CD4-positive, CD25-positive, alpha-beta regulatory T cell (primary cell): ENCODE measurements around the gene HAGHL. TPM values are rescaled to one million over a fixed set of nuclear protein-coding genes. Genes with fewer than 3 reads are reported as not detected.

Experiments
- ATAC-seq, 2 donors: fragments of 150-1000 bp; cut with Tn5 transposase; one replicate each; pipeline ENCODE4 v1.10.0; 2021; ENCODE audit warnings: low read depth in 2 of 2, moderate number of reproducible peaks in 2 of 2, moderate library complexity in 1 of 2
- DNase-seq, 3 donors: peaks; one replicate each; pipeline versions ENCODE4 v3.0.0 to v3.0.0-alpha.2; 2012 to 2022; ENCODE audit warnings: mixed read lengths in 1 of 3
- H3K27ac ChIP-seq: one replicate; pipeline ENCODE4 v1.7.0; 2013; ENCODE audit warnings: mild to moderate bottlenecking, low read length; ENCODE audit not compliant: insufficient read depth, poor library complexity, severe bottlenecking
- H3K27me3 ChIP-seq: one replicate; pipeline ENCODE4 v1.7.0; 2013; ENCODE audit warnings: low read length; ENCODE audit not compliant: control insufficient read depth, insufficient read depth
- H3K36me3 ChIP-seq: one replicate; pipeline ENCODE4 v1.7.0; 2013; ENCODE audit warnings: mild to moderate bottlenecking, low read length, moderate library complexity; ENCODE audit not compliant: control insufficient read depth, insufficient read depth
- H3K4me1 ChIP-seq: 2 replicates; pipeline ENCODE4 v1.7.0; 2013; ENCODE audit warnings: mild to moderate bottlenecking, low read length; ENCODE audit not compliant: insufficient read depth, control insufficient read depth, poor library complexity, severe bottlenecking
- H3K4me3 ChIP-seq: one replicate; pipeline ENCODE4 v1.7.0; 2013; ENCODE audit warnings: low read depth, mild to moderate bottlenecking, low read length, moderate library complexity
- H3K9me3 ChIP-seq, 2 experiments: 1 replicate in 1 of 2; 2 replicates in 1 of 2; pipeline ENCODE4 v1.7.0; 2013; ENCODE audit warnings: low read length in 2 of 2, mild to moderate bottlenecking in 1 of 2, moderate library complexity in 1 of 2; ENCODE audit not compliant: control insufficient read depth in 2 of 2
- H3K27ac Mint-ChIP-seq, 3 donors: one replicate each; pipeline ENCODE4 v1.8.0; 2020 to 2022; ENCODE audit warnings: mild to moderate bottlenecking in 3 of 3, mixed read lengths in 3 of 3, moderate library complexity in 2 of 3
- H3K27me3 Mint-ChIP-seq: one replicate; pipeline ENCODE4 v1.8.0; 2022; ENCODE audit warnings: mild to moderate bottlenecking, mixed read lengths
- H3K36me3 Mint-ChIP-seq: one replicate; pipeline ENCODE4 v1.8.0; 2020; ENCODE audit warnings: mixed read lengths
- H3K4me1 Mint-ChIP-seq, 4 donors: one replicate each; pipeline ENCODE4 v1.8.0; 2020 to 2022; ENCODE audit warnings: mixed read lengths in 4 of 4, mild to moderate bottlenecking in 1 of 4
- H3K4me3 Mint-ChIP-seq, 4 donors: one replicate each; pipeline ENCODE4 v1.8.0; 2020 to 2022; ENCODE audit warnings: mild to moderate bottlenecking in 4 of 4, mixed read lengths in 4 of 4, moderate library complexity in 3 of 4
- H3K9me3 Mint-ChIP-seq, 7 donors: one replicate each; pipeline ENCODE4 v1.8.0; 2020 to 2022; ENCODE audit warnings: mixed read lengths in 7 of 7, mild to moderate bottlenecking in 3 of 7, moderate library complexity in 2 of 7
- polyA plus RNA-seq, 4 donors: library from polyadenylated mRNA; unstranded; fragments of 300-500 nt; fragmentation: Illumina TruSeq; gene quantifications; one replicate each; pipeline ENCODE4 v1.2.3, GENCODE V29; 2021
- total RNA-seq: library from RNA; stranded (reverse); gene quantifications from one replicate; pipeline ENCODE4 v1.2.3, GENCODE V29; 2022

The HAGHL gene
- total and polyA plus RNA-seq, 5 donors from 2014 or later = 2.2 to 15.6 (median 3.3) TPM

DNA sequence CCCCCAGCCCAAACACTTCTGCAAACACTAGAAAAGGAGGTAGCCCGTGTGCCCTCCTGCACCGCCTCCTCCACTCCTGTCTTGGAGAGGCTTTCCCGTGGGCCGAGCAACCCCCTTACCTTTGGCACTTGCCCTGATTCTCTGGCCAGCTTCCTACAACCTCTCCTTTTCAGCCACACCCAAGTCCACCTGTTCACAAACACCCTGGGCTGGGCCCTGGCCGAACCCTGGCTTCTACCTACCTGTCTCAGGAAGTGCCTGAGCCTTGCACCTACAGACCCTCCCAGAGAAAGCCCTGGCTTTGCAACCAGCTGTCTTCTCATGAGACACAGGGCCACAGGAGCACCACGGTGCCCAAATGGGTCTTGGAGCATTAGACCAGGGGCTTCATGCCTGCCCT is 8.0 kb upstream of the HAGHL start:
- no peaks in the 10 kb centered on the region for H3K27me3 ChIP-seq
- H3K27ac ChIP-seq = no peak overlapping the region
- H3K4me1 Mint-ChIP-seq = peaks cover 0 to 46% (median 10%) of the 10 kb centered on the region in 4 donors
- ATAC-seq (no peak), DNase-seq (no peak)
- H3K4me1 ChIP-seq = peaks cover 56% of the 10 kb centered on the region
- no peak overlapping the region for H3K4me3 ChIP-seq
- peak overlapping the region; percentile 42 to 86 (median 58) for H3K27ac Mint-ChIP-seq
- no peaks in the 10 kb centered on the region for H3K9me3 ChIP-seq
- no peaks in the 10 kb centered on the region for H3K9me3 Mint-ChIP-seq
- no peaks in the 10 kb centered on the region for H3K36me3 Mint-ChIP-seq
- peak overlapping the region; percentile 86 to 93 (median 90) for H3K4me3 Mint-ChIP-seq
- H3K36me3 ChIP-seq = no peaks in the 10 kb centered on the region
- H3K27me3 Mint-ChIP-seq = peaks cover 5% of the 10 kb centered on the region

DNA sequence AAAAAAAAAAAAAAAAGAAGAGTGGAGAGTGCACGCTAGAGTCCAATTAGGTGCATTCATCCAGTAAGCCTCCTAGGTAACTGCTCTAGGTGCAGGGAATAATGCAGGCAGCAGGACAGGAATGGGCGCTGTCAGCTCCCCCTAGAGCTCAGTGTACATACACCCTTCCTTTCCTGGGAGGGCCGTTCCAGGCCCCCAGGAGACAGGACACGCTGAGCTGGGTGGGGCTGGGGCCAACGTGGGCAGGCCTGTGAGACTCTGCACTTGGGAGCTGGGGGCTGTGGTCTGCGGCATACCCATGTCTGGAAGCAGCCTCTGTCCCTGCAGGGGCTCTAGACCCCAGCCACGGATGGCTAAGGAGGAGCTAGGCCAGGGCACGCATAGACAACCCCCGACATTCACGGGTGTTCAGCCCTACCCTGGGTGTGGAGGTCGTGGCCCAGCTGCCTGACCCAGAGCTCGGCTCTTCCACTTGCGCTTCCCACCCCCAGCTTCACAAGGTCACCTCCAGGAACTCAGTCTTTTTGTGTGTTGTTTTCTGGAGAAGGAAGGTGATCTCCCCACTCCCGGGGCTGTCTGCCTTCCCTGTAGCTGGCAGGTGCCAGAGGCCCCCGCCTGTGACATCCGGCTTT is 7.0 kb upstream of the HAGHL start:
- H3K4me1 Mint-ChIP-seq = peaks cover 0 to 43% (median 10%) of the 10 kb centered on the region in 4 donors
- no peaks in the 10 kb centered on the region for H3K9me3 ChIP-seq
- no peaks in the 10 kb centered on the region for H3K27me3 ChIP-seq
- peak overlapping the region; percentile 58 to 93 (median 86) for H3K27ac Mint-ChIP-seq
- no peak for ATAC-seq
- no peaks in the 10 kb centered on the region for H3K36me3 ChIP-seq
- H3K4me3 ChIP-seq = peak overlapping the region; percentile 51
- no peaks in the 10 kb centered on the region for H3K9me3 Mint-ChIP-seq
- DNase-seq = peak in 1 of 3 donors; percentile 24
- H3K4me3 Mint-ChIP-seq = peak overlapping the region; percentile 86 to 93 (median 90)
- H3K27me3 Mint-ChIP-seq = peaks cover 4% of the 10 kb centered on the region
- peaks cover 49% of the 10 kb centered on the region for H3K4me1 ChIP-seq
- peak overlapping the region; percentile 77 for H3K27ac ChIP-seq
- H3K36me3 Mint-ChIP-seq = no peaks in the 10 kb centered on the region

DNA sequence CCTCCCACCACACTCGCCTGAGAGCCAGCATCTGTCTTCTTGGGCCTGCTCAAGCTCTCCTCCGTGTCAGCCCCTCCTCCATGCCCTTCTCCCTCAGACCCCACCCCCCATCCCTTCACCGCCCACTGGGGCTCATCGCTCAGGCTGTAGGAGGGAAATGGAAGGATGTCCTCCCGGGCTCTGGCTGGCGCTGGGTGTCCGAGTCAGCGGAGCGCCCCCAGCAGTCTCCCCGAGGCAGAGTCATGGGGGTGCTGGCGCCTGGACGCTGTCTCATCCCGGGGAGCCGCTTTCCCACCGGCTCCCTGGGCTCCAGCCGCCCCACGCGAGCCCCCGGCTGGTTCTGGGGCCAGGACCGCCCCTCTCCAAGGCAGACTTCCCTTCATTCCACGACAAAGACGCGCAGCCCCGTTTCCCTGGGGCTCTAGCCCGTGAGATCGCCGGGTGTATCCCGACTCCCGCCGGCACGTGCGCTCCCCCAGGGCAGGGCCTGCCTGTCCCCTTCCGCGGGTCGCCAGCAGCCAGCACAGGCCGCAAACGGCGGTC is 6.4 kb upstream of the HAGHL start:
- H3K36me3 Mint-ChIP-seq = no peaks in the 10 kb centered on the region
- H3K4me1 Mint-ChIP-seq = peaks cover 0 to 45% (median 10%) of the 10 kb centered on the region in 4 donors
- H3K4me3 Mint-ChIP-seq = peak overlapping the region; percentile 86 to 93 (median 90)
- peak overlapping the region; percentile 58 to 93 (median 86) for H3K27ac Mint-ChIP-seq
- Histone ChIP-seq H3K4me1 (peaks cover 45% of the 10 kb centered on the region), H3K27ac (peak overlapping the region; percentile 77), H3K4me3 (peak overlapping the region; percentile 51), H3K36me3 (no peaks in the 10 kb centered on the region), H3K9me3 (no peaks in the 10 kb centered on the region), H3K27me3 (no peaks in the 10 kb centered on the region)
- no peaks in the 10 kb centered on the region for H3K9me3 Mint-ChIP-seq
- ATAC-seq = peak in 1 of 2 donors; percentile 15
- H3K27me3 Mint-ChIP-seq = peaks cover 4% of the 10 kb centered on the region
- peak in 2 of 3 donors; percentile 45 to 66 for DNase-seq

DNA sequence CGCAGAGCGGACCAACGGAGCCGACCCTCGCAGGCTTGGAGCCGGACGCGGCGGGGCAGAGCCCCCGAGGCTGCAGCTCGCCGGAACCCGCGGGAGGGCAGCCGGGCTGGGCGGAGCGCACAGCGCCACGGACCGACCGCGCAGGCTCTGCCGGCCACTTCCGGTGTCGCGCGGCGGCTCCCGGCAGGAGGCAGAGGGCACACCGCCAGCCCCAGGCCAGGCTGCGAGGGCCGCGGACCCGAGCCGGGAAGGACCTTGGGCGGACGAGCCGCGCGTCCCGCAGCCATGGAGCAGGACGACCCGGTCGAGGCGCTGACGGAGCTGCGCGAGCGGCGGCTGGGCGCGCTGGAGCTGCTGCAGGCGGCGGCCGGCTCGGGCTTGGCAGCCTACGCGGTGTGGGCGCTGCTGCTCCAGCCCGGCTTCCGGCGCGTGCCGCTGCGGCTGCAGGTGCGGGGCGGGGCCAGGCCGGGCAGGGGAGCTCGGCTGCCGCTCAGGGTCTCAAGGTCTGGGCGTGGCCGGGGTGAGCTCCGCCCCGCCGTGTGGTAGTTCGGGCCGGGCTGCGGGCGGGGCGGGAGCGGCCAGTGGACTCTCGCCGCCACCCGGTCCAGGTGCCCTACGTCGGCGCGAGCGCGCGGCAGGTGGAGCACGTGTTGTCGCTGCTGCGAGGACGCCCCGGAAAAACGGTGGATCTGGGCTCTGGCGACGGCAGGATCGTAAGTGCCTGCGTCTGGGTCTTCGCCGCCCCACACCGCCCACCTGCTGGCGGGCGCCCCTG is 5.7 kb upstream of the HAGHL start, which contains the start of gene ANTKMT:
Gene ANTKMT (plus strand): TSS at position 157 of the 775 bp plus-strand sequence. CDS start 129 bp downstream, at position 286.
- H3K27me3 ChIP-seq = no peaks in the 10 kb centered on the region
- peak within 1 kb of the TSS; percentile 77 for H3K27ac ChIP-seq
- H3K27me3 Mint-ChIP-seq = peaks cover 4% of the 10 kb centered on the region
- ATAC-seq (peak; percentile 74 to 77), DNase-seq (peak; percentile 72 to 89 (median 84))
- peak within 1 kb of the TSS; percentile 80 to 93 (median 86) for H3K27ac Mint-ChIP-seq
- no peaks in the 10 kb centered on the region for H3K9me3 Mint-ChIP-seq
- peak within 1 kb of the TSS; percentile 86 to 93 (median 90) for H3K4me3 Mint-ChIP-seq
- H3K4me3 ChIP-seq = peak within 1 kb of the TSS; percentile 51
- no peaks in the 10 kb centered on the region for H3K9me3 ChIP-seq
- peaks cover 39% of the 10 kb centered on the region for H3K4me1 ChIP-seq
- H3K36me3 Mint-ChIP-seq = no peaks in the 10 kb centered on the region
- H3K36me3 ChIP-seq = no peaks in the 10 kb centered on the region
- peaks cover 0 to 44% (median 10%) of the 10 kb centered on the region in 4 donors for H3K4me1 Mint-ChIP-seq

DNA sequence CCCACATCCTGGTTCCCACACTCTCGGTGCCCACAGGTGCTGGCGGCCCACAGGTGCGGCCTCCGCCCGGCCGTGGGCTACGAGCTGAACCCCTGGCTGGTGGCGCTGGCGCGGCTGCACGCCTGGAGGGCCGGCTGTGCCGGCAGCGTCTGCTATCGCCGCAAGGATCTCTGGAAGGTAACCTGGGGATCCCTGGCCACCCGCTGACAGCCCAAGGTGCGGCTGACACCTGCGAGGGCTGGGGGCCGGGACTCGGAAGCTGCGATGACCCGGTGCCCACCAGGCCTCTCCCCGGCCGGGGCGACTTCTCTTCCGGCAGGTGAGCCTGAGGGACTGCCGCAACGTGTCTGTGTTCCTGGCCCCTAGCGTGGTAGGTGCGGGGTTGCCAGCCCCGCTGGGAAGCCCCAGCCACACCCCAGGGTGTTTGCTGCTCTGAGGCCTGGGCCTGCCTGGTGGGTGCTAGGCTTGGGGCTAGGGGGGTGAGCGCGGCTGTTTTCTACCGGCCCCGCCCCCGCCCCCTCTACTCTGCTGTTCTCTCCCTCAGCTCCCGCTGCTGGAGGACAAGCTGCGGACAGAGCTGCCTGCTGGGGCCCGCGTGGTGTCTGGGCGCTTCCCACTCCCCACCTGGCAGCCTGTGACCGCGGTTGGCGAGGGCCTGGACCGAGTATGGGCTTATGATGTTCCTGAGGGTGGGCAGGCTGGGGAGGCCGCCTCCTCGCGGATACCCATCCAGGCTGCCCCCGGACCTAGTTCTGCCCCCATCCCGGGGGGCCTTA is 5.0 kb upstream of the HAGHL start:
- no peaks in the 10 kb centered on the region for H3K27me3 ChIP-seq
- Mint-ChIP-seq H3K4me3 (peak overlapping the region; percentile 37 to 85 (median 77)), H3K36me3 (no peaks in the 10 kb centered on the region), H3K27me3 (no peaks in the 10 kb centered on the region), H3K9me3 (no peaks in the 10 kb centered on the region), H3K27ac (peak overlapping the region; percentile 38 to 80 (median 59)), H3K4me1 (peaks cover 0 to 43% (median 10%) of the 10 kb centered on the region in 4 donors)
- H3K27ac ChIP-seq = peak overlapping the region; percentile 77
- no peaks in the 10 kb centered on the region for H3K9me3 ChIP-seq
- no peaks in the 10 kb centered on the region for H3K36me3 ChIP-seq
- no peak overlapping the region for H3K4me3 ChIP-seq
- peak; percentile 4 to 5 for ATAC-seq
- no peak for DNase-seq
- H3K4me1 ChIP-seq = peaks cover 45% of the 10 kb centered on the region

DNA sequence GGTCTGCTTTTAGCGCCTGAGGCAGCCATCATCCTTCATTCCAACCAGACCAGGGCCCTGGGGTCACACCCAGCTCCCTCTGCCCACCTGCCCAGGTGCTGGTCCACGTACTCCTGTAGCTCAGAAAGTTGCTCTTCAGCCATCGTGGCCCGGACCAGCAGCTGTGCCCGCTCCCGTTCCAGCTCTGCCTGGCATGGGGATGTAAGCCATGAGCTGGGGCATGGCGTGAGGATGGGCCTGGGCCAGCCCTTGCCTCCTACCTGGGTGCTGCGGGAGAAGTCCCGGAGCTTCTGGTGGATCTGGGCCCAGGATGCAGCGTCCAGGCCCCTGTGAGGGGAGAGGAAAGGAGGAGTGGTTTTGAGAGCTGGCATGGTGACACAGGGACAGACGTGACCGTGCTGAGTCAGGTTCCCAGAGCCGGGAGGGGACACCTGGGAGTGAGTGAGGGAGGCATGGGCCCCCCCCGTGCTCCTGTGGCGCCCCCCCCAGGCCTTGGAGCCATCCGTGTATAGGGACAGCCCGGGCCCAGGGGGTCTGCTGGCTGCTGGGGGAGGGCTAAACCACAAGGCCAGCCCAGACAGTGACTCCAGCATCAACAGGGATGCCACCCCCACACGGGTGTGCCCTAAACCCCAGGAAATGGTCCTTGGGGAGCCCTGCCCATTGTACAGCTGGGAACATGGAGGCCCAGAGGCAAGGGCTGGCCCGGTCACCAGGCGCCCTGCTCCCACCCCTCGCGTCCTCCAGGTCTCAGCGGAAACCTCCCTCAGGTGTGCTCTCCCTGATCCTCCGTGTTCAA is 3.9 kb upstream of the HAGHL start:
- H3K4me3 Mint-ChIP-seq = peak overlapping the region; percentile 37 to 87 (median 80)
- H3K27me3 ChIP-seq = no peaks in the 10 kb centered on the region
- peaks cover 0 to 43% (median 10%) of the 10 kb centered on the region in 4 donors for H3K4me1 Mint-ChIP-seq
- no peak overlapping the region for H3K4me3 ChIP-seq
- DNase-seq (no peak), ATAC-seq (no peak)
- H3K27me3 Mint-ChIP-seq = no peaks in the 10 kb centered on the region
- H3K4me1 ChIP-seq = peaks cover 54% of the 10 kb centered on the region
- peak overlapping the region in 1 of 3 donors; percentile 66 for H3K27ac Mint-ChIP-seq
- H3K36me3 Mint-ChIP-seq = no peaks in the 10 kb centered on the region
- no peaks in the 10 kb centered on the region for H3K9me3 ChIP-seq
- H3K27ac ChIP-seq = peak overlapping the region; percentile 77
- H3K36me3 ChIP-seq = no peaks in the 10 kb centered on the region
- H3K9me3 Mint-ChIP-seq = no peaks in the 10 kb centered on the region
